B cell (primary cell): Measurements from ENCODE around the gene STS. TPM values are rescaled to one million over a fixed set of nuclear protein-coding genes. Genes with fewer than 3 reads are reported as not detected.

Experiments
- ATAC-seq: fragments of 200-7000 bp; cut with Tn5 transposase; one replicate; pipeline ENCODE4 v1.10.0; 2021; ENCODE audit warnings: low read depth, mild to moderate bottlenecking, moderate number of reproducible peaks, moderate library complexity
- CTCF ChIA-PET: fragments of 350-600 bp; sonication (Branson Sonifier 250); formaldehyde crosslinking; loops from one replicate; lab custom pipeline; 2021; ENCODE audit warnings: antibody characterized with exemption, inconsistent platforms; lab: Charles Lee
- POLR2A ChIA-PET: fragments of 350-600 bp; sonication (Branson Sonifier 250); formaldehyde crosslinking; loops from one replicate; lab custom pipeline; 2021; ENCODE audit warnings: antibody characterized with exemption; lab: Charles Lee
- DNase-seq: peaks from one replicate; pipeline ENCODE4 v3.0.0; 2013
- H2AFZ ChIP-seq: 2 replicates; pipeline ENCODE4 v1.6.1; 2012; ENCODE audit warnings: mild to moderate bottlenecking, low read depth, low read length; ENCODE audit not compliant: insufficient read depth, poor library complexity, severe bottlenecking
- H3K27ac ChIP-seq, 2 donors: 1 replicate in 1 of 2; 2 replicates in 1 of 2; pipeline ENCODE4 v1.5.1; 2012 to 2013; ENCODE audit warnings: low read length in 2 of 2, mild to moderate bottlenecking in 2 of 2, moderate library complexity in 1 of 2
- H3K27me3 ChIP-seq, 4 experiments: fragments of 200-600 bp in 1 of 4; sonication (generic) in 1 of 4; replicated peaks in 1 of 4; 1 replicate in 2 of 4; 2 replicates in 2 of 4; pipeline versions ENCODE4 v1.6.1 to v1.7.0; 2013 to 2016; ENCODE audit warnings: low read length in 3 of 4, mild to moderate bottlenecking in 2 of 4, mixed read lengths in 1 of 4, moderate library complexity in 1 of 4; ENCODE audit not compliant: insufficient read depth in 4 of 4, control insufficient read depth in 3 of 4; ENCODE audit errors: control extremely low read depth in 1 of 4
- H3K36me3 ChIP-seq, 2 experiments: replicated peaks in 1 of 2; 1 replicate in 1 of 2; 2 replicates in 1 of 2; pipeline versions ENCODE4 v1.6.1 to v1.7.1; 2013; ENCODE audit warnings: low read length in 1 of 2; ENCODE audit not compliant: insufficient read depth in 2 of 2, control insufficient read depth in 1 of 2; ENCODE audit errors: control extremely low read depth in 1 of 2, extremely low read depth in 1 of 2
- H3K4me1 ChIP-seq, 2 donors: fragments of 200-600 bp in 1 of 2; sonication (generic) in 1 of 2; 1 replicate in 1 of 2; 2 replicates in 1 of 2; pipeline versions ENCODE4 v1.5.1 to v1.6.1; 2013 to 2017; ENCODE audit warnings: low read length in 2 of 2; ENCODE audit not compliant: control insufficient read depth in 2 of 2, insufficient read depth in 2 of 2
- H3K4me2 ChIP-seq: replicated peaks from 2 replicates; pipeline ENCODE3; 2012; ENCODE audit warnings: mild to moderate bottlenecking, low read depth, low read length; ENCODE audit not compliant: poor library complexity, severe bottlenecking
- H3K4me3 ChIP-seq, 5 experiments: fragments of 200-600 bp in 1 of 5; sonication (generic) in 1 of 5; 1 replicate in 3 of 5; 2 replicates in 2 of 5; pipeline versions ENCODE4 v1.5.1 to v1.7.0; 2011 to 2016; ENCODE audit warnings: low read length in 4 of 5, mild to moderate bottlenecking in 4 of 5, low read depth in 2 of 5, control low read depth in 1 of 5, moderate library complexity in 1 of 5; ENCODE audit not compliant: insufficient read depth in 1 of 5; ENCODE audit errors: control extremely low read depth in 1 of 5, extremely low read depth in 1 of 5
- H3K79me2 ChIP-seq: fragments of 200-600 bp; sonication (generic); one replicate; pipeline ENCODE4 v1.6.0; 2016; ENCODE audit warnings: low read length; ENCODE audit not compliant: control insufficient read depth, insufficient read depth
- H3K9ac ChIP-seq: fragments of 200-600 bp; sonication (generic); 2 replicates; pipeline ENCODE4 v1.6.1; 2017; ENCODE audit warnings: mild to moderate bottlenecking, low read length, moderate library complexity
- H3K9me3 ChIP-seq, 3 donors: one replicate each; pipeline versions ENCODE4 v1.6.1 to v1.7.1; 2013; ENCODE audit warnings: low read length in 2 of 3; ENCODE audit not compliant: control insufficient read depth in 2 of 3, insufficient read depth in 1 of 3; ENCODE audit errors: control extremely low read depth in 1 of 3
- H4K20me1 ChIP-seq: 2 replicates; pipeline ENCODE4 v1.6.0; 2012; ENCODE audit warnings: mild to moderate bottlenecking, low read length; ENCODE audit not compliant: insufficient read depth, control insufficient read depth, poor library complexity, severe bottlenecking
- H3K27ac Mint-ChIP-seq: one replicate; pipeline ENCODE4 v1.8.0; 2021; ENCODE audit warnings: mixed read lengths
- H3K27me3 Mint-ChIP-seq: one replicate; pipeline ENCODE4 v1.8.0; 2021; ENCODE audit warnings: mixed read lengths
- H3K4me1 Mint-ChIP-seq: one replicate; pipeline ENCODE4 v1.8.0; 2021; ENCODE audit warnings: mixed read lengths
- H3K4me3 Mint-ChIP-seq: one replicate; pipeline ENCODE4 v1.8.0; 2021; ENCODE audit warnings: mixed read lengths
- H3K9me3 Mint-ChIP-seq: one replicate; pipeline ENCODE4 v1.8.0; 2022; ENCODE audit warnings: mixed read lengths; ENCODE audit not compliant: insufficient read depth
- CTCF ChIP-seq: fragments of 200-600 bp; IDR thresholded peaks from one replicate; pipeline ENCODE4 v1.8.0; 2022; ENCODE audit warnings: antibody characterized with exemption, mild to moderate bottlenecking
- EZH2 ChIP-seq: IDR thresholded peaks from 2 replicates; pipeline ENCODE4 v1.6.1; 2012; ENCODE audit warnings: borderline replicate concordance, low read depth, mild to moderate bottlenecking, moderate library complexity, low read length; ENCODE audit not compliant: insufficient read depth, poor library complexity, severe bottlenecking
- WGBS: methylation state at CpG from one replicate; pipeline ENCODE4 v1.1.5; 2013; ENCODE audit warnings: missing lambda C conversion rate; ENCODE audit not compliant: insufficient coverage; 5-methylcytosine and 5-hydroxymethylcytosine counted together
- intact Hi-C: fragments of 100-400 bp; cut with micrococcal nuclease; formaldehyde crosslinking; loops from one replicate; pipeline ENCODE4 v1.10.0; 2022
- polyA plus RNA-seq: library from polyadenylated mRNA; depleted of rRNA; stranded (reverse); fragments of >200 nt; gene quantifications from 2 replicates; pipeline ENCODE4 v1.2.3, GENCODE V29; 2012
- total RNA-seq, 2 donors: library from RNA; stranded (reverse); fragments of 120-200 nt in 1 of 2; gene quantifications; 1 replicate in 1 of 2; 2 replicates in 1 of 2; pipeline versions ENCODE4 v1.2.3 to v1.2.4, GENCODE V29; 2013 to 2022

The STS gene
- total and polyA plus RNA-seq, 2 donors (not counting 1 experiment from before 2014, with no cell fraction given): 1.9 to 2.9 TPM

GRCh38 chrX:7139202-7140081 is 8.1 kb upstream of the STS start:
- ATAC-seq: no peak

More at GRCh38 chrX:7139202-7140081, 8.1 kb upstream of the STS start:
- Histone ChIP-seq H4K20me1 (peaks cover 25% of the 10 kb centered on the region), H3K79me2 (peaks cover 91% of the 10 kb centered on the region), H3K27me3 (no peaks in the 10 kb centered on the region), H3K9me3 (no peaks in the 10 kb centered on the region), H3K27ac (no peak overlapping the region), H3K9ac (no peak overlapping the region), H2AFZ (no peak overlapping the region), H3K36me3 (no peaks in the 10 kb centered on the region), H3K4me1 (no peaks in the 10 kb centered on the region), H3K4me3 (no peak overlapping the region), H3K4me2 (no peak overlapping the region)
- TF ChIP-seq EZH2 (no peak), CTCF (no peak)
- CTCF ChIA-PET: no interaction called here
- H3K27ac Mint-ChIP-seq: no peak overlapping the region
- peaks cover 21% of the 10 kb centered on the region for H3K4me1 Mint-ChIP-seq
- POLR2A ChIA-PET: no interaction called here
- 91% methylated on average over 4 of the region's 9 CpGs for whole genome bisulfite sequencing
- no peak overlapping the region for H3K4me3 Mint-ChIP-seq
- intact Hi-C loops: loop anchor here (10.0 kb wide), 1 partner anchor 785 kb away; the partner anchor contains the start of gene PNPLA4
- H3K27me3 Mint-ChIP-seq: no peaks in the 10 kb centered on the region
- DNase-seq: no peak
- no peaks in the 10 kb centered on the region for H3K9me3 Mint-ChIP-seq
